Progenitor cell of endocrine pancreas (in vitro differentiated cells): ENCODE results near the gene OR13J1. TPM values are rescaled to one million over a fixed set of nuclear protein-coding genes. Genes with fewer than 3 reads are reported as not detected.
"Not testable (repeated sequence)": the region's sequence is repeated elsewhere in the genome, so short reads cannot be mapped to it uniquely, and the experiment has no call there.

Experiments used
- DNase-seq: peaks from one replicate; pipeline ENCODE4 v3.0.0; 2021; ENCODE audit warnings: low spot score; ENCODE audit not compliant: unreplicated experiment
- H3K27ac Mint-ChIP-seq: 2 replicates; pipeline ENCODE4 v1.8.0; 2021; ENCODE audit warnings: mild to moderate bottlenecking, moderate library complexity, mixed read lengths
- H3K27me3 Mint-ChIP-seq: 2 replicates; pipeline ENCODE4 v1.8.0; 2021; ENCODE audit warnings: mixed read lengths
- H3K36me3 Mint-ChIP-seq: 2 replicates; pipeline ENCODE4 v1.8.0; 2022; ENCODE audit warnings: mixed read lengths; ENCODE audit not compliant: insufficient read depth
- H3K4me1 Mint-ChIP-seq: 2 replicates; pipeline ENCODE4 v1.8.0; 2021; ENCODE audit warnings: low read depth, mixed read lengths
- H3K4me3 Mint-ChIP-seq: 2 replicates; pipeline ENCODE4 v1.8.0; 2021; ENCODE audit warnings: low read depth, mild to moderate bottlenecking, moderate library complexity, mixed read lengths
- H3K9me3 Mint-ChIP-seq: 2 replicates; pipeline ENCODE4 v1.8.0; 2021; ENCODE audit warnings: low read depth, mixed read lengths
- CTCF ChIP-seq: fragments of 200-600 bp; sonication (generic); IDR thresholded peaks from one replicate; pipeline ENCODE4 v1.5.0; 2021; ENCODE audit warnings: antibody characterized with exemption, mild to moderate bottlenecking; ENCODE audit not compliant: unreplicated experiment
- total RNA-seq: library from RNA; stranded (reverse); gene quantifications from 2 replicates; pipeline ENCODE4 v1.2.1, GENCODE V29; 2021

Gene OR13J1
- total RNA-seq, 1 donor from 2014 or later = not detected

DNA sequence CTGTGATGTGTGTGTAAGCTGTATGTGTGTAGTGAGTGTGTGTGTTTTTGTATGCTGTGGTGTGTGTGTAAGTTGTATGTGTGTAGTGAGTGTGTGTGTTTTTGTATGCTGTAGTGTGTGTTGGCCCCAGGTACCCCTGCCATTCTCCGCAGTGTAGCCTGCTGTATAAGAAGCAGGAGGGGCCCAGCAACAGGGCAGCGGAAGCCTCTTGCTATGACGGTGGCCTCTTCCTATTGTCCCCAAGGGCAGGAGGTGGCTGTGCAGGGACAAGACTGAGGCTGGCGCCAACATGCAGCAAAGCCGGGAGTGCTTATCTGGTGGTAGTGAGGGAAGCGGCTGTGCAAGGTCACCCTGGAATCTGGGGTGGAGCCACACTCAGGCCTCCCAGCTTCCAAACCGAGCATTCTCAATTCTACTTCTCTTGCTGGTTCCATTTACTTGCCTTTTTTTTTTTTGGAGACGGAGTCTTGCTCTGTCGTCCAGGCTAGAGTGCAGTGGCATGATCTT, 44.2 kb upstream of the OR13J1 start:
- Mint-ChIP-seq H3K9me3 (no peaks in the 10 kb centered on the region), H3K36me3 (no peaks in the 10 kb centered on the region), H3K4me3 (no peak overlapping the region), H3K27ac (no peak overlapping the region), H3K4me1 (peaks cover 6% of the 10 kb centered on the region), H3K27me3 (peaks cover 6% of the 10 kb centered on the region)
- TF ChIP-seq CTCF = no peak
- peak; percentile 28 for DNase-seq

DNA sequence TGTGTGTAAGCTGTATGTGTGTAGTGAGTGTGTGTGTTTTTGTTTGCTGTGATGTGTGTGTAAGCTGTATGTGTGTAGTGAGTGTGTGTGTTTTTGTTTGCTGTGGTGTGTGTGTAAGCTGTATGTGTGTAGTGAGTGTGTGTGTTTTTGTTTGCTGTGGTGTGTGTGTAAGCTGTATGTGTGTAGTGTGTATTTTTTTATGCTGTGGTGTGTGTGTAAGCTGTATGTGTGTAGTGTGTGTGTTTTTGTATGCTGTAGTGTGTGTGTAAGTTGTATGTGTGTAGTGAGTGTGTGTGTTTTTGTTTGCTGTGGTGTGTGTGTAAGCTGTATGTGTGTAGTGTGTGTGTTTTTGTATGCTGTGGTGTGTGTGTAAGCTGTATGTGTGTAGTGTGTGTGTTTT, 43.2 kb upstream of the OR13J1 start:
- not testable (repeated sequence) for DNase-seq, H3K27me3 Mint-ChIP-seq, H3K36me3 Mint-ChIP-seq, H3K4me3 Mint-ChIP-seq, H3K9me3 Mint-ChIP-seq, H3K27ac Mint-ChIP-seq
- H3K4me1 Mint-ChIP-seq = peaks cover 10% of the 10 kb centered on the region

GRCh38 chr9:35912791-35913400, 42.7 kb upstream of the OR13J1 start:
- no peak overlapping the region for H3K4me3 Mint-ChIP-seq
- H3K36me3 Mint-ChIP-seq = no peaks in the 10 kb centered on the region
- no peak for TF ChIP-seq CTCF

GRCh38 chr9:35911690-35912089, 41.5 kb upstream of the OR13J1 start:
- Mint-ChIP-seq H3K27me3 (peaks cover 8% of the 10 kb centered on the region), H3K4me1 (peaks cover 19% of the 10 kb centered on the region), H3K27ac (no peak overlapping the region), H3K9me3 (no peaks in the 10 kb centered on the region), H3K36me3 (no peaks in the 10 kb centered on the region), H3K4me3 (no peak overlapping the region)
- no peak for DNase-seq
- TF ChIP-seq CTCF = no peak

More at GRCh38 chr9:35912791-35913400, 42.7 kb upstream of the OR13J1 start:
- DNase-seq = no peak
- Mint-ChIP-seq H3K27me3 (peaks cover 8% of the 10 kb centered on the region), H3K4me1 (peaks cover 16% of the 10 kb centered on the region), H3K9me3 (no peaks in the 10 kb centered on the region), H3K27ac (no peak overlapping the region)

DNA sequence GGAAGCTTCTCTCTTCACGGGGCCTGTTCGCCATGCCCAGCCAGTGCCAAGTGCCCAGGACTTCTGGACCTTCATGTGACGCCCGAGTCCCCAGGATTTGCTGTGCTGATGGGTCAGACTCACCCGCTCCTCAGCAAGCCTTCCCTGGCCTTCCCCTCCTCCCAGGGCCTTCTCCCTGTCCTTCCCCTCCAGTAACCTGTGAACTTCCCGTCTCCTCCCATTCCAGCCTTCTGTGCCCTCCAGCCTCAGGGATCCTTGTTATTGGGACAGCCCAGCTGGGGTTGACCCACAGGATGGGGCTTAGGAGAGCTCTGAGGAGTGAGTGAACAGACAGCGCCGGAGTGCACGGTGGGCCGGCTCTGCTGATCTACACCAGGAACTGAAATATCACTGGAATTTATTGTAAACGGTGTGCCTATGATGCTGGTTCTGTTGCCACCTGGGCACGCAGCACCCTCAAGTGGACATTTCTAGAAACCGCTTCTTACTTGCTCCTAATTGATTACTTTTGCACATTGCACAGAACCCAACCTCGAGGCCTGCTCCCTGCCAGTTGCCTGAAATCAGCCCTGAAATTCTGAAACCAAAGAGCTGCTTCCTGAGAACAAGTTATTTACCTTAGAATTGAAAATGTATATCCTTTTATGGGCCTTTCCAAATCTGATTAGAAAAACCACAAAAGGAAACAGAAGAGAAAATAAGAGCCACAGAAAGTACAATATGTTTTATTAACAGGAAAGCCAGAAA, 40.6 kb upstream of the OR13J1 start:
- H3K4me1 Mint-ChIP-seq = peaks cover 14% of the 10 kb centered on the region
- DNase-seq = no peak
- TF ChIP-seq CTCF = peak; percentile 37
- no peak overlapping the region for H3K27ac Mint-ChIP-seq
- H3K27me3 Mint-ChIP-seq = peaks cover 8% of the 10 kb centered on the region
- no peaks in the 10 kb centered on the region for H3K9me3 Mint-ChIP-seq
- no peaks in the 10 kb centered on the region for H3K36me3 Mint-ChIP-seq
- no peak overlapping the region for H3K4me3 Mint-ChIP-seq
